GM23338 (cell line): ENCODE data around the gene SARS1.

Source experiments
- EZH2 ChIP-seq: fragments of 200-600 bp; sonication (generic); IDR thresholded peaks from one replicate; pipeline ENCODE4 v1.8.0; 2017; ENCODE audit warnings: antibody characterized with exemption, mild to moderate bottlenecking, low read depth; ENCODE audit not compliant: unreplicated experiment
- EZH2phosphoT487 ChIP-seq: fragments of 200-600 bp; sonication (generic); IDR thresholded peaks from one replicate; pipeline ENCODE4 v1.8.1; 2018; ENCODE audit warnings: antibody characterized with exemption; ENCODE audit not compliant: unreplicated experiment
- JUNB ChIP-seq: IDR thresholded peaks from one replicate; pipeline ENCODE4 v1.6.1; 2016; ENCODE audit warnings: antibody characterized with exemption; ENCODE audit not compliant: unreplicated experiment
- NANOG ChIP-seq: IDR thresholded peaks from 2 replicates; pipeline ENCODE4 v1.6.1; 2016; ENCODE audit warnings: antibody characterized with exemption, borderline replicate concordance
- POLR2AphosphoS5 ChIP-seq: IDR thresholded peaks from 2 replicates; pipeline ENCODE4 v1.6.1; 2016; ENCODE audit warnings: antibody characterized with exemption, low read depth
- ZNF331 ChIP-seq: fragments of 250-450 bp; sonication (Bioruptor Pico); IDR thresholded peaks from 2 replicates; pipeline ENCODE4 v1.5.0; 2020; ENCODE audit warnings: low read depth, mild to moderate bottlenecking, moderate library complexity
- TF ChIP-seq, protein P1 (sequence below), 2 experiments: fragments of 200-600 bp in 1 of 2; sonication (generic) in 1 of 2; conservative IDR thresholded peaks; 2 replicates each; pipeline versions ENCODE4 v1.5.1 to v1.6.1; 2016 to 2017; ENCODE audit warnings: antibody characterized with exemption in 2 of 2, low read depth in 2 of 2, mild to moderate bottlenecking in 2 of 2, moderate library complexity in 1 of 2
- TF ChIP-seq, protein P2 (sequence below): IDR thresholded peaks from 2 replicates; pipeline ENCODE4 v1.6.1; 2016; ENCODE audit warnings: antibody characterized with exemption
- TF ChIP-seq, protein P3 (sequence below): IDR thresholded peaks from one replicate; pipeline ENCODE4 v1.6.1; 2018; ENCODE audit warnings: antibody characterized with exemption; ENCODE audit not compliant: unreplicated experiment

DNA sequence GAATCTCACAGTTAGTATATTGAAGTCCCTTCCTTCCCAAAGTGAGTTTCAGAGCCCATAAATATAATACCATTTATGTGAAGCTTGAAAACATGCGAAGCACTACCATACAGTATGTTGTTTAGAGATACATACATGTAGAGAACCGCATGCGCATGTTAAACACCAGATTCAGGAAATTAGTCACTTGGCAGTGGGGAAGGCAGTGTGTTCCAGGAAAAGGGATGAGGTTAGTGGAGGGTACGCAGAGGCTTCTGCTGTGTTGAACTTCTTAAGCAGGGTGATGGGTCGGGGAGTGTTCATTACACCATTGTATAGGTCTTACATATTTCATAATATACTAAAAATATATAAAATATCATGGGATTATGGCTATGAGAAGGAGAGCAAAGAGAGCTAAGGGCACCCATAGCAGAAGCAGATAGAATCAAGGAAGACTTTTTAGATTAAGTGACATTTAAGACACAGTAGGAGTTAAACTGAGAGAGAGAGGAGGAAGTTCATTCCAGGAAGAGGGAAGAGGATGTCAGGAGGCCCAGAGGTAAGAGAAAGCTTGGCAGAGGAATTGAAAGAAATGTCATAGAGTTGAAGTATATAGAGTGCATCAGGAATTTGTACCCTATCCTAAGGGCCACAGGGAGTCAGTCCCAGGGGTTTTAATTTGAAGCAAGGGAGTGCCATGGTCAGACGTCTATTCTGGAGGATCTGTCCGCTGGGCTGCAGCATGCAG lies 43.5 kb upstream of the SARS1 start:
- TF ChIP-seq, protein P1, sequence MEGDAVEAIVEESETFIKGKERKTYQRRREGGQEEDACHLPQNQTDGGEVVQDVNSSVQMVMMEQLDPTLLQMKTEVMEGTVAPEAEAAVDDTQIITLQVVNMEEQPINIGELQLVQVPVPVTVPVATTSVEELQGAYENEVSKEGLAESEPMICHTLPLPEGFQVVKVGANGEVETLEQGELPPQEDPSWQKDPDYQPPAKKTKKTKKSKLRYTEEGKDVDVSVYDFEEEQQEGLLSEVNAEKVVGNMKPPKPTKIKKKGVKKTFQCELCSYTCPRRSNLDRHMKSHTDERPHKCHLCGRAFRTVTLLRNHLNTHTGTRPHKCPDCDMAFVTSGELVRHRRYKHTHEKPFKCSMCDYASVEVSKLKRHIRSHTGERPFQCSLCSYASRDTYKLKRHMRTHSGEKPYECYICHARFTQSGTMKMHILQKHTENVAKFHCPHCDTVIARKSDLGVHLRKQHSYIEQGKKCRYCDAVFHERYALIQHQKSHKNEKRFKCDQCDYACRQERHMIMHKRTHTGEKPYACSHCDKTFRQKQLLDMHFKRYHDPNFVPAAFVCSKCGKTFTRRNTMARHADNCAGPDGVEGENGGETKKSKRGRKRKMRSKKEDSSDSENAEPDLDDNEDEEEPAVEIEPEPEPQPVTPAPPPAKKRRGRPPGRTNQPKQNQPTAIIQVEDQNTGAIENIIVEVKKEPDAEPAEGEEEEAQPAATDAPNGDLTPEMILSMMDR (conservative IDR thresholded peaks at IDR 0.05; ENCODE audit: low read depth in 2 of 2) = no peak
- TF ChIP-seq ZNF331 (CRISPR knock-in tag) (no peak), POLR2AphosphoS5 (no peak), JUNB (no peak), EZH2phosphoT487 (no peak), EZH2 (no peak), NANOG (no peak)
- TF ChIP-seq, protein P2, sequence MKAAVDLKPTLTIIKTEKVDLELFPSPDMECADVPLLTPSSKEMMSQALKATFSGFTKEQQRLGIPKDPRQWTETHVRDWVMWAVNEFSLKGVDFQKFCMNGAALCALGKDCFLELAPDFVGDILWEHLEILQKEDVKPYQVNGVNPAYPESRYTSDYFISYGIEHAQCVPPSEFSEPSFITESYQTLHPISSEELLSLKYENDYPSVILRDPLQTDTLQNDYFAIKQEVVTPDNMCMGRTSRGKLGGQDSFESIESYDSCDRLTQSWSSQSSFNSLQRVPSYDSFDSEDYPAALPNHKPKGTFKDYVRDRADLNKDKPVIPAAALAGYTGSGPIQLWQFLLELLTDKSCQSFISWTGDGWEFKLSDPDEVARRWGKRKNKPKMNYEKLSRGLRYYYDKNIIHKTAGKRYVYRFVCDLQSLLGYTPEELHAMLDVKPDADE = no peak
- TF ChIP-seq, protein P3, sequence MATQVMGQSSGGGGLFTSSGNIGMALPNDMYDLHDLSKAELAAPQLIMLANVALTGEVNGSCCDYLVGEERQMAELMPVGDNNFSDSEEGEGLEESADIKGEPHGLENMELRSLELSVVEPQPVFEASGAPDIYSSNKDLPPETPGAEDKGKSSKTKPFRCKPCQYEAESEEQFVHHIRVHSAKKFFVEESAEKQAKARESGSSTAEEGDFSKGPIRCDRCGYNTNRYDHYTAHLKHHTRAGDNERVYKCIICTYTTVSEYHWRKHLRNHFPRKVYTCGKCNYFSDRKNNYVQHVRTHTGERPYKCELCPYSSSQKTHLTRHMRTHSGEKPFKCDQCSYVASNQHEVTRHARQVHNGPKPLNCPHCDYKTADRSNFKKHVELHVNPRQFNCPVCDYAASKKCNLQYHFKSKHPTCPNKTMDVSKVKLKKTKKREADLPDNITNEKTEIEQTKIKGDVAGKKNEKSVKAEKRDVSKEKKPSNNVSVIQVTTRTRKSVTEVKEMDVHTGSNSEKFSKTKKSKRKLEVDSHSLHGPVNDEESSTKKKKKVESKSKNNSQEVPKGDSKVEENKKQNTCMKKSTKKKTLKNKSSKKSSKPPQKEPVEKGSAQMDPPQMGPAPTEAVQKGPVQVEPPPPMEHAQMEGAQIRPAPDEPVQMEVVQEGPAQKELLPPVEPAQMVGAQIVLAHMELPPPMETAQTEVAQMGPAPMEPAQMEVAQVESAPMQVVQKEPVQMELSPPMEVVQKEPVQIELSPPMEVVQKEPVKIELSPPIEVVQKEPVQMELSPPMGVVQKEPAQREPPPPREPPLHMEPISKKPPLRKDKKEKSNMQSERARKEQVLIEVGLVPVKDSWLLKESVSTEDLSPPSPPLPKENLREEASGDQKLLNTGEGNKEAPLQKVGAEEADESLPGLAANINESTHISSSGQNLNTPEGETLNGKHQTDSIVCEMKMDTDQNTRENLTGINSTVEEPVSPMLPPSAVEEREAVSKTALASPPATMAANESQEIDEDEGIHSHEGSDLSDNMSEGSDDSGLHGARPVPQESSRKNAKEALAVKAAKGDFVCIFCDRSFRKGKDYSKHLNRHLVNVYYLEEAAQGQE = no peak
